Ecto neural progenitor cell (in vitro differentiated cells): ENCODE measurements around the gene EGFLAM.
A peak's percentile ranks its signal among the peaks of the same experiment; 100 is the strongest.
"Not testable (repeated sequence)": the region's sequence is repeated elsewhere in the genome, so short reads cannot be mapped to it uniquely, and the experiment has no call there.

Experiments used
- DNase-seq: peaks from one replicate; pipeline ENCODE4 v3.0.0-alpha.2; 2018; ENCODE audit warnings: low spot score

The EGFLAM gene

DNA sequence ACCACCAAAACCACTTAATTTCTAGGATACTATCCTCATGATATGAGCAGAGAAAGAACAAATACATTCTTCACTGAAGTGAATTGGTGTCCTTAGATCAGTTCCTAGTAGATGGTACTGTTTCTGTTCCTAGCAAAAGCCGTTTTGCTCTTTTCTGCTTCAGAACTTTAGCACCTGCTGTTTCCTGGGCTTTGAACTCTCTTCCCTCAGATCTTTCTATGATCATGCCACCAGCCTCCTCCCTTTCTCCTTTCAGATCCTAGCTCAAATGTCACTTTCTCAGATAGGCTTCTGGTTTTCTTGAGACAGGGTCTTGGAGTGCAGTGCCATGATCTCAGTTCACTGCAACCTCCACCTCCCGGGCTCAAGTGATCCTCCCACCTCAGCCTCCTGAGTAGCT, 118.0 kb downstream of the EGFLAM start:
- no peak for DNase-seq

- no peak for DNase-seq
These were observed 120.2 kb downstream of the EGFLAM start for GRCh38 chr5:38378579-38378978.

- peak; percentile 69 for DNase-seq
These were observed 121.1 kb downstream of the EGFLAM start for GRCh38 chr5:38379350-38379937.

GRCh38 chr5:38380537-38380936, 122.2 kb downstream of the EGFLAM start:
- DNase-seq: no peak

- no peak for DNase-seq
These were observed 123.0 kb downstream of the EGFLAM start for GRCh38 chr5:38381361-38381760.

DNA sequence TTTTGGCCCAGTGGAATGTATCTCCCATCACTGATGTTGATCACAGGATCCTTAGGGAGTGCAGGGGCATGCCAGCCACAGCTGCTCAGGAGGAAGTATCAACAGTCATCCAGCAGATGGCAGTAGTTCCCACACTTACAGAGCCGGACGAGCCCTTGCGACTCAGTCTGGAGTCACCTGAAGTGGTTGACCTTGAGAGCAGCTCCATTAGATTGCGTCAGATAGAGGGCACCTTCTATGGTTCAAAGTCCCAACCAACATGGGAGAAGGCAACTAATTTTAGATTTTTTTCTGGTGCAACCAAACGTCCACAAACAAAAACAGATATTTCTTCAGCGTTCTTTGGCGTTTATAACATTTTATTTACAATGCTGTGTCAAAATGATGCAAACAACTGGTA, 124.5 kb downstream of the EGFLAM start:
- DNase-seq: peak; percentile 72

DNA sequence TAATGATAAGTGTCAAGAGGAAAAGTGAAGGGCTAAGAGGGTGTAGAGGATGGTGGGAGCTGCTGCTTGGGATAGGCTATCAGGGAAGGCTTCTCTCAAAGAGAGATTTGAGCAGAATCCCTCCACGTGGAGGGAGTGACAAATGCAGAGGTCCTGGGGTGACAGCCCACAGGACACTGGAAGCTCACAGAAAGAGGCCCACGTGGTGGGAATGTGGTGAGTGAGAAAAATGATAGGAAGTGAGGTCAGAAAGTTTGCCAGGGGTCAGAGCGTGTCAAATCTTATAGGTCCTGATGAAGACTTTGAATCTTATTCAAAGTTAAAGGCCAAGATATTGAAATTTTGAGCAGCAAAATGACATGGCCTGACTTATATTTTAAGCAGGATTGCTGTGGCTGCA, 125.3 kb downstream of the EGFLAM start:
- DNase-seq: no peak

- no peak for DNase-seq
These were observed 126.0 kb downstream of the EGFLAM start for GRCh38 chr5:38384396-38384795.

- DNase-seq: no peak
These were observed 128.8 kb downstream of the EGFLAM start for GRCh38 chr5:38387161-38387560.

DNA sequence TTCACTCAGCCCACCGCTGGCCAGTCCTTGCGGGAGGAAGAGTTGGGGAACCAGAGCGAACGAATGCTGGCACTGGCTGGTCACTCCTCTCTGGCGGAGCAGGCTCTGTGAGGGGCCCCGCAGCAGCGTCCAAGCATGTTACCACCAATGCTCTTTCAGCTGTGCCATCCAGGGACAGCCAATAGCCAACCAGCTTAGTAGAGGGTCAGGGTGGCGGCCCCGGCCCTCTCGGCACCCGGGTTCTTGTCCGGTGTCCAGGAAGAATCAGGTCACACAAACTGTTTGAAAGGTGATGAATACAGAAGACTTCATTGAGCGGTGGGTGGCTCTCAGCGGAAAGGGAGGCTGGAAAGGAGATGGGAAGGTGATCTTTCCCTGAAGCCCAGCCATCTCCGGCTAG, 135.3 kb downstream of the EGFLAM start:
- DNase-seq: no peak

GRCh38 chr5:38396766-38397165, 138.4 kb downstream of the EGFLAM start:
- no peak for DNase-seq

GRCh38 chr5:38400365-38400764, 142.0 kb downstream of the EGFLAM start:
- DNase-seq: no peak

- no peak for DNase-seq
These were observed 142.8 kb downstream of the EGFLAM start for GRCh38 chr5:38401145-38401544.

- DNase-seq: no peak
These were observed 145.0 kb downstream of the EGFLAM start for GRCh38 chr5:38403406-38403805.

GRCh38 chr5:38403877-38404635, 145.7 kb downstream of the EGFLAM start:
- DNase-seq: no peak

DNA sequence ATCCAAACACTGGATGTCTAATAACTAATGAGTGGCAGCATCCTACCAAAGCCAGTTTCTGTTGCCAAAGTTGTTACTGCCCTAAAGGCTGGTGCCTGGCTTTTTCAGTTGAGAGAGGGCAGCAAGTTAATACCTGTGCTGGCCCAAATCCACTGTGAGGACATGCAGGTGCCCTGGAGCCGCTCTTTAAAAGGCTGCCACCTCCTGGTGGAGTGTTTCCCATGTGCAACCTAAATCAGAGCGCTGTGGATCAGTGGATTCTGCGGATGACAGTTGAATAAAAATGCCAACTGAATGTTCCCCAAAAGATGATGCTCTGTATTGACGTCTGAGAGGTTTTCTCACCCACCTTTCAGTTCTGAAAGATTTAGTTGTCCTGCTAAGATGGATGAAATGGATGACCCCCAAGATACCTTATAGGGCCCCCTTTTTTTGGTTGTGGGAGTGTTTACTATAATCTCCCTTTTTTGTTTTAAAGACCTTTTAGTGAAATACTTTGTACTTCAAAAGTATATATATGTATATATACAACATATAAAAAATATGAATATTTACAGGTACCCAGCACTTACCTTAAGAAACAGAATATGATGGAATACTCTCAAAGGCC, 146.4 kb downstream of the EGFLAM start:
- DNase-seq: no peak

- no peak for DNase-seq
These were observed 150.3 kb downstream of the EGFLAM start for GRCh38 chr5:38408446-38409198.

DNA sequence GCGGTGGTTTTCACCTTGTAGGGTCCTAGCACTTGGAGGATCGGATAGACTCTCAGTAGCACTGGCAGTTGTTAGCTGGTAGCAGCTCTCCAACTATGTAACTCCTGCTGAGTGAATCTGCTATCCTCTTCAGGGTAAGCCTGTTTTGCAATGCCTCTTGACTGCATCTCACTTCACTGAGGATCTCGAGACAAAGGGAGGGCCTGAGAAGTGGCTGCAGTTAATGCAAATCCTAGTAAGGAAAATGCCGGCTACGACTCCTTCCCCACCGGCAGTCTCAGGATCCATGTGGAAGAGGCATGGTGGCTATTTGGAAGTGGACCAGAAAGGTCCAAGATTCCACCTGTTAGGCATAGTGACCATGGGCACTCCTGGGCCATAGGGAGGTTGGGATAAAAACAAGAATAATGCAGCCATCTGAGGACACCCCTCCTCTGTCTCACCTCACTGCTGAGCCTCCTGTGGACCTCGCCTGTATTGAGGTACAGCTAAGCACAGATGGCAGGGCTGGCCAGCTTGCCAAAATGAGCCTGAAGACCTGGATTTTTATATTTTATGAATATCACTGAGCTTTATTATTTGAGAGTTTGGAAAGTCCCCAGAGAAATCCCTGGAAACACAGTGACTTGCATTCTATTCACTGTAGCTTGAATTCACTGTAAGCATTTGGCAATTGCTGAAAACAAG, 152.1 kb downstream of the EGFLAM start:
- no peak for DNase-seq

DNA sequence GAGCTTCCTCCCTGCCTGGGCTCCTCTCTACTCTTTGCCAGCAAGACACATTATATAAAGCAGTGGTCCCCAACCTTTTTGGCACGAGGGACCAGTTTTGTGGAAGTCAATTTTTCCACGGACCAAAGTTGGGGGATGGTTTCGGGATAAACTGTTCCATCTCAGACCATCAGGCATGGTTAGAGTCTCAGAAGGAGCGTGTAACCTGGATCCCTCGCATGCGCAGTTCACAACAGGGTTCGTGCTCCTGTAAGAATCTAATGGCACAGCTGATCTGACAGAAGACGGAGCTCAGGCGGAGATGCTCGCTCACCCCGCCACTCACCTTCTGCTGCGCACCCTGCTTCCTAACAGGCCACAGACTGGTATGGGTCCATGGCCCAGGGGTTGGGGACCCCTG, 155.3 kb downstream of the EGFLAM start:
- DNase-seq: no peak

DNA sequence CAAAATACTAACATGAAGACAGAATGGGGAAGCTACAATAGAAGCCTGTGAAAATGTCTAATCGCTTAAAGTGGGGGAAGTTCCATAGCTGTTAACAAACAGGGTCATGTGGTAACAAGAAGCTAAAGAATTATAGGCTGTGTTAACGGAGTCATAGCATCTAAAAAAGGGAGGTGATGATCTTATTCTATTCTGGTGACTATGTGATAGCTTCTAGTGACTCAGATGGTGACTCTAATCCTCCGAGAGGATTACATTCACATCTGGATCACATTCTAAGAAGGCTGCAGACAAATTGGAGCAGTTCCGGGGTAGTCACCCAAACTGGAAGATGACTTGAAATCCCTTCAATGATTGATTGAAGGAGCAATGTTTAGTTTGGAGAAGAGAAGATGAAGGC, 156.0 kb downstream of the EGFLAM start:
- no peak for DNase-seq

- not testable (repeated sequence) for DNase-seq
These were observed 157.4 kb downstream of the EGFLAM start for GRCh38 chr5:38415772-38416171.

DNA sequence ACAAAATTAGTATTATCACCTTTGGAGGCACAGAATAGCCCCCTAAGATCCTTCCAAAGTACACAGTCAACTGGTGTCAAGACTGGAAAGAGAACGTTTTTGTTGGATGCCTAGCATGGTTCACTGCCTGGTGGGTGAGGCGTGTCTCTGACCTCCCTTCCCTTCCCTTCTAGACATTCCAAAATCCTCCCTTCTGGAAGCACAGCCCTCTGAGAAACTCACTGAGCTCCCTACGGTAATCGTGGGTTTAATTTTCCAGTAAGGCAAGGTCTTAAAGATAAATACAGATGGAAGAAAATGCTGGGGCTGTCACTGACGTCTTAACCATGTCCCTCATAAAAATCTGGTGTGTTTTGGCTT, 159.3 kb downstream of the EGFLAM start:
- DNase-seq: no peak
